H1 (cell line): ENCODE results near the gene CPHXL2. TPM values are rescaled to one million over a fixed set of nuclear protein-coding genes. Genes with fewer than 3 reads are reported as not detected.

Source experiments
- HDAC6 ChIP-seq: IDR thresholded peaks from one replicate; pipeline ENCODE4 v1.7.1; 2012; ENCODE audit warnings: low read depth, mild to moderate bottlenecking, inconsistent platforms, low read length, moderate library complexity
- MAX ChIP-seq: IDR thresholded peaks from 2 replicates; pipeline ENCODE4 v1.6.1; 2012; ENCODE audit warnings: inconsistent platforms
- SIX5 ChIP-seq: IDR thresholded peaks from 2 replicates; pipeline ENCODE4 v1.6.1; 2011; ENCODE audit warnings: mild to moderate bottlenecking, low read depth, low read length
- ZNF274 ChIP-seq: IDR thresholded peaks from 2 replicates; pipeline ENCODE4 v1.7.0; 2012; ENCODE audit warnings: low read length, borderline replicate concordance; ENCODE audit errors: extremely low read depth
- polyA plus RNA-seq, 7 experiments: library from polyadenylated mRNA; depleted of rRNA in 3 of 7; stranded (reverse) in 5 of 7; unstranded in 2 of 7; fragments of >200 nt in 5 of 7; fragments of 200-250 nt in 2 of 7; gene quantifications; 1 replicate in 5 of 7; 2 replicates in 1 of 7; 4 replicates in 1 of 7; pipeline versions ENCODE4 v1.2.1 to v1.2.3, GENCODE V29; 2011 to 2013; ENCODE audit warnings: missing spikeins in 2 of 7, mixed read lengths in 2 of 7
- total RNA-seq: library from RNA; stranded (reverse); fragmentation: NEBNext Ultra II Directional; extraction: Animal tissue kit (Norgen Biotek cat#: 25700); gene quantifications from 2 replicates; pipeline ENCODE4 v1.2.1, GENCODE V29; 2021
- TF ChIP-seq, protein P1 (sequence below): IDR thresholded peaks from 2 replicates; pipeline ENCODE4 v1.6.1; 2012; ENCODE audit warnings: inconsistent platforms

The CPHXL2 gene
- total and polyA plus RNA-seq, 2 of the 8 experiments (the other 6 are each of a cell fraction or from before 2014, with no cell fraction given): not detected

- no peak for TF ChIP-seq MAX
- TF ChIP-seq ZNF274: no peak
- TF ChIP-seq HDAC6: no peak
- TF ChIP-seq, protein P1, sequence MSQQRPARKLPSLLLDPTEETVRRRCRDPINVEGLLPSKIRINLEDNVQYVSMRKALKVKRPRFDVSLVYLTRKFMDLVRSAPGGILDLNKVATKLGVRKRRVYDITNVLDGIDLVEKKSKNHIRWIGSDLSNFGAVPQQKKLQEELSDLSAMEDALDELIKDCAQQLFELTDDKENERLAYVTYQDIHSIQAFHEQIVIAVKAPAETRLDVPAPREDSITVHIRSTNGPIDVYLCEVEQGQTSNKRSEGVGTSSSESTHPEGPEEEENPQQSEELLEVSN: no peak
- TF ChIP-seq SIX5: no peak
Observed at GRCh38 chr16:75615619-75616018, 61.2 kb downstream of the CPHXL2 start (continued).
